ENCODE measurements around the gene COPS7A.
A peak's percentile ranks its signal among the peaks of the same experiment; 100 is the strongest.

The COPS7A gene

GRCh38 chr12:6723607-6724408, at the start of gene COPS7A:
Gene COPS7A (plus strand): TSS chr12:6724046. CDS start chr12:6724657, 611 bp downstream.
- peak; percentile 93 to 94 for DNase-seq

- no peak for DNase-seq
Measured at GRCh38 chr12:6676962-6677361, 46.9 kb upstream of the COPS7A start.

GRCh38 chr12:6684609-6685008, 39.2 kb upstream of the COPS7A start:
- DNase-seq = no peak

- no peak for DNase-seq
Measured at GRCh38 chr12:6685814-6686213, 38.0 kb upstream of the COPS7A start.

- DNase-seq = peak in 1 of 2 experiments; percentile 85
Measured at GRCh38 chr12:6688543-6688998, 35.3 kb upstream of the COPS7A start.

- DNase-seq = peak; percentile 90
Measured at GRCh38 chr12:6688999-6689882, 34.6 kb upstream of the COPS7A start, which contains the start of gene ZNF384. Gene ZNF384 (minus strand): TSS chr12:6689375. CDS start chr12:6679520, 9,855 bp downstream.

- no peak for DNase-seq
Measured at GRCh38 chr12:6691473-6691872, 32.4 kb upstream of the COPS7A start.

GRCh38 chr12:6692888-6693287, 31.0 kb upstream of the COPS7A start:
- DNase-seq = no peak

- no peak for DNase-seq
Measured at GRCh38 chr12:6693832-6694355, 30.0 kb upstream of the COPS7A start.

- no peak for DNase-seq
Measured at GRCh38 chr12:6694701-6695100, 29.1 kb upstream of the COPS7A start.

GRCh38 chr12:6695313-6696045, 28.4 kb upstream of the COPS7A start:
- DNase-seq = no peak

- DNase-seq = no peak
Measured at GRCh38 chr12:6696690-6697583, 26.9 kb upstream of the COPS7A start.

GRCh38 chr12:6697584-6698351, 26.1 kb upstream of the COPS7A start:
- no peak for DNase-seq

GRCh38 chr12:6698352-6699046, 25.3 kb upstream of the COPS7A start:
- no peak for DNase-seq

GRCh38 chr12:6699259-6699988, 24.4 kb upstream of the COPS7A start:
- DNase-seq = no peak

GRCh38 chr12:6699989-6700645, 23.7 kb upstream of the COPS7A start:
- peak in 1 of 2 experiments; percentile 14 for DNase-seq

GRCh38 chr12:6700646-6701051, 23.2 kb upstream of the COPS7A start, which contains the start of gene PIANP:
Gene PIANP (minus strand): TSS chr12:6700815. CDS start chr12:6698061, 2,754 bp downstream.
- no peak for DNase-seq

- DNase-seq = no peak
Measured at GRCh38 chr12:6701078-6701768, 22.6 kb upstream of the COPS7A start.
